H1 (cell line): Measurements from ENCODE around the gene UBE3A. TPM values are rescaled to one million over a fixed set of nuclear protein-coding genes. Genes with fewer than 3 reads are reported as not detected.

Experiments
- CTCF ChIA-PET: fragments of 300-600 bp; sonication (Branson Sonifier 250); formaldehyde crosslinking; loops from one replicate; lab custom pipeline; 2021; ENCODE audit not compliant: partially characterized antibody; lab: Charles Lee
- POLR2A ChIA-PET: fragments of 300-600 bp; sonication (Branson Sonifier 250); formaldehyde crosslinking; loops from one replicate; lab custom pipeline; 2021; ENCODE audit warnings: inconsistent platforms; ENCODE audit not compliant: partially characterized antibody; lab: Charles Lee
- DNase-seq, 2 experiments: peaks; one replicate each; pipeline versions ENCODE4 v3.0.0 to v3.0.0-alpha.2; 2010 to 2022; ENCODE audit warnings: low spot score in 2 of 2, low read depth in 1 of 2, mixed read lengths in 1 of 2
- FAIRE-seq: peaks from 2 replicates; lab custom pipeline; 2011; peaks lifted over from hg19 to GRCh38; lab: Jason Lieb, UNC
- H2AFZ ChIP-seq: 2 replicates; pipeline ENCODE4 v1.8.1; 2012; ENCODE audit warnings: low read length, inconsistent platforms
- H2AK5ac ChIP-seq: 2 replicates; pipeline ENCODE4 v1.6.1; 2013; ENCODE audit warnings: low read depth, low read length
- H2BK120ac ChIP-seq: replicated peaks from 2 replicates; pipeline ENCODE3; 2013; ENCODE audit warnings: low read depth, low read length, inconsistent platforms
- H2BK12ac ChIP-seq: 2 replicates; pipeline ENCODE4 v1.6.1; 2013; ENCODE audit warnings: low read depth, low read length
- H2BK15ac ChIP-seq: 2 replicates; pipeline ENCODE4 v1.6.1; 2013; ENCODE audit warnings: low read length
- H2BK20ac ChIP-seq: 2 replicates; pipeline ENCODE4 v1.6.1; 2013; ENCODE audit warnings: low read length
- H2BK5ac ChIP-seq: 2 replicates; pipeline ENCODE4 v1.6.1; 2013; ENCODE audit warnings: low read depth, low read length
- H3K14ac ChIP-seq: 2 replicates; pipeline ENCODE4 v1.6.1; 2013; ENCODE audit warnings: inconsistent platforms; ENCODE audit not compliant: insufficient read length
- H3K18ac ChIP-seq: 2 replicates; pipeline ENCODE4 v1.6.1; 2013; ENCODE audit warnings: low read length; ENCODE audit errors: extremely low read depth
- H3K23ac ChIP-seq: 2 replicates; pipeline ENCODE4 v1.6.1; 2013; ENCODE audit warnings: inconsistent platforms; ENCODE audit not compliant: insufficient read length
- H3K23me2 ChIP-seq: 2 replicates; pipeline ENCODE4 v1.6.1; 2013; ENCODE audit warnings: low read depth, low read length
- H3K27ac ChIP-seq: 2 replicates; pipeline ENCODE4 v1.6.1; 2011; ENCODE audit warnings: low read depth, low read length, inconsistent platforms
- H3K27me3 ChIP-seq, 4 experiments: replicated peaks in 1 of 4; 1 replicate in 1 of 4; 2 replicates in 3 of 4; pipeline versions ENCODE4 v1.6.1 to v1.8.1; 2011 to 2013; ENCODE audit warnings: low read length in 3 of 4, mild to moderate bottlenecking in 3 of 4, inconsistent platforms in 2 of 4, mixed read lengths in 2 of 4, moderate library complexity in 1 of 4; ENCODE audit not compliant: control insufficient read depth in 3 of 4, insufficient read depth in 3 of 4; ENCODE audit errors: extremely low read depth in 1 of 4
- H3K36me3 ChIP-seq, 4 experiments: 2 replicates each; pipeline versions ENCODE4 v1.6.1 to v1.8.1; 2011 to 2013; ENCODE audit warnings: mild to moderate bottlenecking in 4 of 4, low read length in 3 of 4, moderate library complexity in 2 of 4, control low read depth in 1 of 4, inconsistent platforms in 1 of 4; ENCODE audit not compliant: insufficient read depth in 4 of 4, control insufficient read depth in 2 of 4
- H3K4ac ChIP-seq: replicated peaks from 2 replicates; pipeline ENCODE3; 2013; ENCODE audit warnings: low read length, low read depth, mixed read lengths, inconsistent platforms; ENCODE audit not compliant: insufficient read length
- H3K4me1 ChIP-seq, 4 experiments: replicated peaks in 1 of 4; 1 replicate in 1 of 4; 2 replicates in 3 of 4; pipeline versions ENCODE4 v1.6.1 to v1.8.1; 2011 to 2013; ENCODE audit warnings: low read length in 3 of 4, inconsistent platforms in 2 of 4, mixed read lengths in 1 of 4; ENCODE audit not compliant: insufficient read depth in 4 of 4, control insufficient read depth in 3 of 4
- H3K4me2 ChIP-seq, 2 experiments: 2 replicates each; pipeline versions ENCODE4 v1.6.1 to v1.8.1; 2011 to 2013; ENCODE audit warnings: low read depth in 2 of 2, low read length in 2 of 2, control low read depth in 1 of 2, inconsistent platforms in 1 of 2, mild to moderate bottlenecking in 1 of 2; ENCODE audit not compliant: insufficient read depth in 1 of 2
- H3K4me3 ChIP-seq, 4 experiments: fragments of 200-600, 300-600 bp in 1 of 4; sonication (generic), shearing (Covaris generic), sonication (Bioruptor Twin) in 1 of 4; 2 replicates each; pipeline versions ENCODE4 v1.5.1 to v1.8.1; 2011 to 2016; ENCODE audit warnings: low read length in 4 of 4, low read depth in 3 of 4, control low read depth in 2 of 4, inconsistent platforms in 2 of 4, mild to moderate bottlenecking in 2 of 4, mixed read lengths in 1 of 4, moderate library complexity in 1 of 4; ENCODE audit not compliant: insufficient read depth in 2 of 4; ENCODE audit errors: extremely low read depth in 1 of 4
- H3K56ac ChIP-seq: replicated peaks from 2 replicates; pipeline ENCODE3; 2013; ENCODE audit warnings: low read depth, mild to moderate bottlenecking, mixed read lengths, low read length, inconsistent platforms; ENCODE audit not compliant: insufficient read length
- H3K79me1 ChIP-seq: 2 replicates; pipeline ENCODE4 v1.6.1; 2013; ENCODE audit warnings: low read depth, low read length, control low read depth
- H3K79me2 ChIP-seq, 2 experiments: 2 replicates each; pipeline versions ENCODE4 v1.6.1 to v1.8.1; 2012 to 2013; ENCODE audit warnings: low read length in 2 of 2, mild to moderate bottlenecking in 2 of 2, inconsistent platforms in 1 of 2; ENCODE audit not compliant: insufficient read depth in 2 of 2, control insufficient read depth in 1 of 2
- H3K9ac ChIP-seq, 4 experiments: replicated peaks in 1 of 4; 1 replicate in 1 of 4; 2 replicates in 3 of 4; pipeline versions ENCODE4 v1.6.1 to v1.8.1; 2011 to 2013; ENCODE audit warnings: low read depth in 3 of 4, low read length in 3 of 4, control low read depth in 2 of 4, mild to moderate bottlenecking in 2 of 4, moderate library complexity in 2 of 4, inconsistent platforms in 1 of 4; ENCODE audit errors: extremely low read depth in 1 of 4
- H3K9me3 ChIP-seq, 2 experiments: 2 replicates each; pipeline versions ENCODE4 v1.6.1 to v1.8.1; 2012 to 2013; ENCODE audit warnings: mild to moderate bottlenecking in 2 of 2, moderate library complexity in 2 of 2, control low read depth in 1 of 2, inconsistent platforms in 1 of 2, low read depth in 1 of 2, low read length in 1 of 2, mixed read lengths in 1 of 2; ENCODE audit not compliant: insufficient read depth in 2 of 2
- H4K20me1 ChIP-seq, 2 experiments: replicated peaks in 1 of 2; 2 replicates each; pipeline versions ENCODE3 to v1.8.1; 2011 to 2013; ENCODE audit warnings: inconsistent platforms in 2 of 2, low read length in 2 of 2, mild to moderate bottlenecking in 1 of 2; ENCODE audit not compliant: insufficient read depth in 2 of 2, control insufficient read depth in 1 of 2
- H4K5ac ChIP-seq: 2 replicates; pipeline ENCODE4 v1.6.1; 2013; ENCODE audit warnings: low read length, low read depth, mixed read lengths, inconsistent platforms; ENCODE audit not compliant: insufficient read length
- H4K8ac ChIP-seq: 2 replicates; pipeline ENCODE4 v1.8.0; 2013; ENCODE audit warnings: mild to moderate bottlenecking, moderate library complexity, low read length, inconsistent platforms; ENCODE audit not compliant: insufficient read depth; ENCODE audit errors: extremely low read depth
- H4K91ac ChIP-seq: replicated peaks from 2 replicates; pipeline ENCODE3; 2013; ENCODE audit warnings: low read length, mixed read lengths, inconsistent platforms; ENCODE audit not compliant: insufficient read length
- CTCF ChIP-seq, 3 experiments: IDR thresholded peaks; 1 replicate in 2 of 3; 2 replicates in 1 of 3; pipeline versions ENCODE4 v1.5.1 to v1.6.1; 2011; ENCODE audit warnings: low read length in 3 of 3, mild to moderate bottlenecking in 3 of 3, inconsistent platforms in 2 of 3, low read depth in 1 of 3, moderate library complexity in 1 of 3; ENCODE audit not compliant: insufficient read depth in 1 of 3; ENCODE audit errors: control extremely low read depth in 1 of 3
- NANOG ChIP-seq: IDR thresholded peaks from 2 replicates; pipeline ENCODE4 v1.6.1; 2011; ENCODE audit warnings: low read length, low read depth, mild to moderate bottlenecking, inconsistent platforms; ENCODE audit not compliant: insufficient read depth, poor library complexity, severe bottlenecking
- RAD21 ChIP-seq, 2 experiments: IDR thresholded peaks in 1 of 2; conservative IDR thresholded peaks in 1 of 2; 2 replicates each; pipeline ENCODE4 v1.6.1; 2011; ENCODE audit warnings: low read depth in 2 of 2, low read length in 2 of 2, improper control_type of control experiment in 1 of 2, inconsistent platforms in 1 of 2, mild to moderate bottlenecking in 1 of 2, moderate library complexity in 1 of 2
- WGBS, 2 experiments: shearing (Covaris generic) in 1 of 2; methylation state at CpG; one replicate each; pipeline versions ENCODE4 v1.1.6 to v1.1.7; 2013 to 2015; ENCODE audit warnings: low lambda C conversion rate in 2 of 2, mixed read lengths in 2 of 2, inconsistent platforms in 1 of 2, low coverage in 1 of 2, missing lambda C conversion rate in 1 of 2; ENCODE audit not compliant: insufficient replicate concordance in 2 of 2, insufficient coverage in 1 of 2, insufficient read length in 1 of 2; ENCODE audit errors: extremely low coverage in 1 of 2, missing lambda C conversion rate in 1 of 2; 5-methylcytosine and 5-hydroxymethylcytosine counted together
- polyA plus RNA-seq, 7 experiments: library from polyadenylated mRNA; depleted of rRNA in 3 of 7; stranded (reverse) in 5 of 7; unstranded in 2 of 7; fragments of >200 nt in 5 of 7; fragments of 200-250 nt in 2 of 7; gene quantifications; 1 replicate in 5 of 7; 2 replicates in 1 of 7; 4 replicates in 1 of 7; pipeline versions ENCODE4 v1.2.1 to v1.2.3, GENCODE V29; 2011 to 2013; ENCODE audit warnings: missing spikeins in 2 of 7, mixed read lengths in 2 of 7
- total RNA-seq: library from RNA; stranded (reverse); fragmentation: NEBNext Ultra II Directional; extraction: Animal tissue kit (Norgen Biotek cat#: 25700); gene quantifications from 2 replicates; pipeline ENCODE4 v1.2.1, GENCODE V29; 2021
- TF ChIP-seq, protein P1 (sequence below): IDR thresholded peaks from 2 replicates; pipeline ENCODE4 v1.6.1; 2011; ENCODE audit warnings: low read length, improper control_type of control experiment

Gene UBE3A
- total and polyA plus RNA-seq, 2 of the 8 experiments (the other 6 are each of a cell fraction or from before 2014, with no cell fraction given) = 13.8 to 110 TPM

DNA sequence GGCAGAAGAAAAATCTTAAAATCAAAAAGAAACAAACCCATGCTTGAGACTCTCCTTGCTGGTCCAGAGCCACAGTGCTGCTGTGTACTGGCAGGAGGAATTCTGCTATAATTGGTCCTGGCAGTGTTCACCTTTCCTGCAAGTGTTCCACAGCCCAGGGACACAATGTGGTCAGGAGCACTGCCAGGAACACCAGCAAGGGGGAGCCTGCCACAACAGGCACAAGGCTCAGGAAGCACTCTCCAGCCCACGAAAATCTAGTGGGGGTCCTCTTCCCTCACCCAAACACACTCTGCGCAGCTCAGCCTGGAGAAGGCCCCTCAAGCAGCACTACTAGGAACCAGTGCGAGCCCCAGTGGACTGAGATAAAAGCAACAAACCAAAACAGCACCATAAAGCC lies 92.9 kb downstream of the UBE3A start:
- H3K27me3 ChIP-seq = no peaks in the 10 kb centered on the region
- POLR2A ChIA-PET = interaction anchor here (1.6 kb wide), 1 partner anchor 16 kb away, joined by 3 read pairs; no protein-coding TSS in a partner anchor
- no peak overlapping the region for H3K23ac ChIP-seq
- H2AFZ ChIP-seq = no peak overlapping the region
- no peak overlapping the region for H3K4me3 ChIP-seq
- peaks cover 4 to 5% of the 10 kb centered on the region in 2 experiments for H4K20me1 ChIP-seq
- no peaks in the 10 kb centered on the region for H3K23me2 ChIP-seq
- no peak overlapping the region for H3K14ac ChIP-seq
- H2BK20ac ChIP-seq = no peak overlapping the region
- peaks cover 0 to 14% of the 10 kb centered on the region in 2 experiments; a peak in 2 of 4 replicates for H3K79me2 ChIP-seq
- peak; percentile 30 to 73 (median 66); a peak in 3 of 4 replicates for TF ChIP-seq CTCF (IDR thresholded peaks at IDR 0.05; ENCODE audit: control extremely low read depth in 1 of 3, insufficient read depth in 1 of 3, low read depth in 1 of 3, low read length in 3 of 3)
- TF ChIP-seq RAD21 (IDR thresholded peaks at IDR 0.05 in 1 of 2, conservative IDR thresholded peaks at IDR 0.05 in 1 of 2; ENCODE audit: low read depth in 2 of 2, low read length in 2 of 2) = peak; percentile 43 to 60
- TF ChIP-seq, protein P1, sequence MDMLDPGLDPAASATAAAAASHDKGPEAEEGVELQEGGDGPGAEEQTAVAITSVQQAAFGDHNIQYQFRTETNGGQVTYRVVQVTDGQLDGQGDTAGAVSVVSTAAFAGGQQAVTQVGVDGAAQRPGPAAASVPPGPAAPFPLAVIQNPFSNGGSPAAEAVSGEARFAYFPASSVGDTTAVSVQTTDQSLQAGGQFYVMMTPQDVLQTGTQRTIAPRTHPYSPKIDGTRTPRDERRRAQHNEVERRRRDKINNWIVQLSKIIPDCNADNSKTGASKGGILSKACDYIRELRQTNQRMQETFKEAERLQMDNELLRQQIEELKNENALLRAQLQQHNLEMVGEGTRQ = no peak
- TF ChIP-seq NANOG = no peak
- H4K8ac ChIP-seq = no peak overlapping the region
- whole genome bisulfite sequencing, 2 experiments = 73% methylated on average over 3 of the region's 3 CpGs; no CpG with 5 or more reads in 1 of the 2 experiments
- no peak overlapping the region for H3K56ac ChIP-seq
- H3K18ac ChIP-seq = no peak overlapping the region
- no peak overlapping the region for H2AK5ac ChIP-seq
- H3K4me2 ChIP-seq = no peak overlapping the region
- peaks cover 0 to 3% (median 0%) of the 10 kb centered on the region in 4 experiments; a peak in 1 of 8 replicates for H3K36me3 ChIP-seq
- no peak overlapping the region for H2BK12ac ChIP-seq
- DNase-seq (peak; percentile 15 to 52), FAIRE-seq (peak; percentile 68)
- H2BK5ac ChIP-seq = no peak overlapping the region
- no peak overlapping the region for H4K5ac ChIP-seq
- no peak overlapping the region for H4K91ac ChIP-seq
- no peak overlapping the region for H3K4ac ChIP-seq
- no peaks in the 10 kb centered on the region for H3K79me1 ChIP-seq
- H3K9ac ChIP-seq = no peak overlapping the region
- no peak overlapping the region for H2BK120ac ChIP-seq
- no peak overlapping the region for H3K27ac ChIP-seq
- CTCF ChIA-PET = interaction anchor here (0.8 to 1.9 kb wide), 4 partner anchors 16 to 157 kb away, joined by 3 to 4 read pairs (median 3); no protein-coding TSS in a partner anchor
- no peak overlapping the region for H2BK15ac ChIP-seq
- H3K4me1 ChIP-seq = peaks cover 0 to 6% (median 3%) of the 10 kb centered on the region in 4 experiments; a peak in 3 of 7 replicates
- no peaks in the 10 kb centered on the region for H3K9me3 ChIP-seq
